ENCODE results near the gene RPN1.

DNA sequence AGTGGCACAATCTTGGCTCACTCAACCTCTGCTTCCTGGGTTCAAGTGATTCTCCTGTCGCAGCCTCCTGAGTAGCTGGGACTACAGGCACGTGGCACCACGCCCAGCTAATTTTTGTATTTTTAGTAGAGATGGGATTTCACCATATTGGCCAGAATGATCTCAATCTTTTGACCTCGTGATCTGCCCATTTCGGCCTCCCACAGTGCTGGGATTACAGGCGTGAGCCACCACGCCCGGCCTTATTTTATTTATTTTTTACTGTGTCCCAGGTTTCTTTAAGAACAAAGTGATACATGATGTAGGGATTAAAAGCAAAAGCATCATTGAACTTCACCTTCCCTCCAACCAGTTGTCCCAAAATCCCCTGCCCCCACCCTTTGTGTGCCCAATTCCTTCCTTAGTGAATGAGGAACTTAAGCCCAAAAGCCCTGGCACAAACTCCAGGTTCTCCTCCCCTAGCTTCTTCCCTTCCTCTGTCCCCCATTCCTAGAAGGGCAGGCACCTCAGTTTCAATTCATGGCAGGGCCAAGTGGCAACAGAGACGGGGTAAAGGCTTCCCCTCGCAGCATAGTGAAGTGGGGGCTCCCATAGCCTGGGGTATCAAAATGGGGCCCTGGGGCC is 23.7 kb upstream of the RPN1 start:
- TF ChIP-seq, protein P1, sequence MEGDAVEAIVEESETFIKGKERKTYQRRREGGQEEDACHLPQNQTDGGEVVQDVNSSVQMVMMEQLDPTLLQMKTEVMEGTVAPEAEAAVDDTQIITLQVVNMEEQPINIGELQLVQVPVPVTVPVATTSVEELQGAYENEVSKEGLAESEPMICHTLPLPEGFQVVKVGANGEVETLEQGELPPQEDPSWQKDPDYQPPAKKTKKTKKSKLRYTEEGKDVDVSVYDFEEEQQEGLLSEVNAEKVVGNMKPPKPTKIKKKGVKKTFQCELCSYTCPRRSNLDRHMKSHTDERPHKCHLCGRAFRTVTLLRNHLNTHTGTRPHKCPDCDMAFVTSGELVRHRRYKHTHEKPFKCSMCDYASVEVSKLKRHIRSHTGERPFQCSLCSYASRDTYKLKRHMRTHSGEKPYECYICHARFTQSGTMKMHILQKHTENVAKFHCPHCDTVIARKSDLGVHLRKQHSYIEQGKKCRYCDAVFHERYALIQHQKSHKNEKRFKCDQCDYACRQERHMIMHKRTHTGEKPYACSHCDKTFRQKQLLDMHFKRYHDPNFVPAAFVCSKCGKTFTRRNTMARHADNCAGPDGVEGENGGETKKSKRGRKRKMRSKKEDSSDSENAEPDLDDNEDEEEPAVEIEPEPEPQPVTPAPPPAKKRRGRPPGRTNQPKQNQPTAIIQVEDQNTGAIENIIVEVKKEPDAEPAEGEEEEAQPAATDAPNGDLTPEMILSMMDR (IDR thresholded peaks at IDR 0.05): no peak
- no peak for TF ChIP-seq POLR2A (IDR thresholded peaks at IDR 0.05)

Data from testis (tissue), 2 donors.